KMS-11 (cell line): ENCODE measurements around the gene ITPRIPL2.

Source experiments
- H2AFZ ChIP-seq: fragments of 200-600 bp; sonication (generic); 2 replicates; pipeline ENCODE4 v1.6.1; 2016; ENCODE audit warnings: antibody characterized with exemption, mixed run types, low read depth
- H3K27ac ChIP-seq: fragments of 200-600 bp; sonication (generic); 2 replicates; pipeline ENCODE4 v1.6.1; 2016; ENCODE audit warnings: mild to moderate bottlenecking, mixed run types
- H3K27me3 ChIP-seq: fragments of 200-600 bp; sonication (generic); 2 replicates; pipeline ENCODE4 v1.6.1; 2017; ENCODE audit warnings: mild to moderate bottlenecking, low read depth, mixed run types, moderate library complexity; ENCODE audit not compliant: insufficient read depth
- H3K36me3 ChIP-seq: fragments of 200-600 bp; sonication (generic); 2 replicates; pipeline ENCODE4 v1.6.1; 2017; ENCODE audit warnings: mild to moderate bottlenecking, mixed run types; ENCODE audit not compliant: insufficient read depth
- H3K4me1 ChIP-seq: fragments of 200-600 bp; sonication (generic); 2 replicates; pipeline ENCODE4 v1.6.1; 2016; ENCODE audit warnings: mild to moderate bottlenecking, low read depth, mixed run types; ENCODE audit not compliant: poor library complexity, severe bottlenecking
- H3K4me2 ChIP-seq: fragments of 200-600 bp; sonication (generic); 2 replicates; pipeline ENCODE4 v1.7.0; 2016; ENCODE audit warnings: mild to moderate bottlenecking, mixed run types
- H3K4me3 ChIP-seq: fragments of 200-600 bp; sonication (generic); IDR thresholded peaks from 2 replicates; pipeline ENCODE4 v1.6.1; 2017; ENCODE audit warnings: low read depth, low read length, mixed read lengths; ENCODE audit not compliant: insufficient read depth
- H3K79me2 ChIP-seq: fragments of 200-600 bp; sonication (generic); 2 replicates; pipeline ENCODE4 v1.6.1; 2016; ENCODE audit warnings: low read depth, mixed run types; ENCODE audit not compliant: insufficient read depth
- H3K9ac ChIP-seq: fragments of 200-600 bp; sonication (generic); 2 replicates; pipeline ENCODE4 v1.6.1; 2016; ENCODE audit warnings: mild to moderate bottlenecking, mixed run types
- H4K20me1 ChIP-seq: fragments of 200-600 bp; sonication (generic); 2 replicates; pipeline ENCODE4 v1.6.1; 2016; ENCODE audit warnings: mild to moderate bottlenecking, mixed run types; ENCODE audit not compliant: insufficient read depth
- CTCF ChIP-seq: fragments of 200-600 bp; sonication (generic); conservative IDR thresholded peaks from 2 replicates; pipeline ENCODE4 v1.6.1; 2017; ENCODE audit warnings: low read depth, mild to moderate bottlenecking, antibody characterized with exemption, low read length, moderate library complexity, mixed read lengths

Gene ITPRIPL2

DNA sequence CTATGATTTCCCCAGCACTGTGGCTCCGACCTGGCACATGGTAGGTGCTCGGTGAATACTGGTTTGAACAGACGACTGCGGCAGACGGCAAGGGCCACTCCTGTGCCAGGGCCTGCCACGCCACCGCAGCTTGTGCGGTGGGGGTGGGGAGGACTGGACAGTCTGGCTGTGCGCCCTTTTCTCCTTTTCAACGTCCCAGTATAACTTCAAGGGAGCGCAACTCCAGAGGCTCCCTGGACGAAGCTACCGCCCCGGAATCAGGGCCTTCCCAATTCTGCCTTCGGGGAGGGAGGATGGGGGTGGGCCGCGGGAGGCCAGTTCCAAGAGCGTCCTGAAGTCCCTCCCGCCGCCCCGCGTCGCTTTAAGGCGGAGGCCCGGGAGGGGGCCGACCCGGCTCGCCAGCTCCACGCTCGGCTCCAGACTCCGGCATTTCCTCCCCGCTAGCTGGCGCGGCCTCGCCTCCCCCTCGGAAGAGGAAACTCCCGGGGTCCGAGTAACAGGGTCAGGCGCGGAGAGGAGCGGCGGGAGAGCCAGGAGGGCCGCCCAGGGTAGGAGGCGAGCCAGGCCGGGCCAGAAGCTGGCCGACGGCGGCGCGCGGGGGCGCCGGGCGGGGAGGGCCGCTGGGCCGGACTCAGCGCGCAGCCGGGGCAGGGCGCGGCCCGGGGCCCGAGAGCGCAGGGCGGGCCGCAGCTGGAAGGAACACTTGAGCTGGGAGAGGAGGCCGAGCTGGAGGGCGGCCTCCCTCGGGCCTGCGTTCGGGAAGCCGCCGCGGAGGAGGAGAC, at the start of gene ITPRIPL2:
Gene ITPRIPL2, plus strand, starts transcription at position 388 of the 782 bp plus-strand sequence. CDS start 498 bp downstream, outside the sequence.
- no peak for TF ChIP-seq CTCF
- Histone ChIP-seq H3K27ac (no peak within 1 kb of the TSS), H3K79me2 (no peaks in the 10 kb centered on the region), H3K4me3 (no peak within 1 kb of the TSS), H3K36me3 (no peaks in the 10 kb centered on the region), H2AFZ (no peak within 1 kb of the TSS), H3K4me2 (no peak within 1 kb of the TSS), H3K9ac (no peak within 1 kb of the TSS), H4K20me1 (no peaks in the 10 kb centered on the region), H3K4me1 (no peaks in the 10 kb centered on the region), H3K27me3 (no peaks in the 10 kb centered on the region)

GRCh38 chr16:19066988-19067348, 46.8 kb upstream of the ITPRIPL2 start:
- Histone ChIP-seq H3K79me2 (peaks cover 7% of the 10 kb centered on the region; the same call in 1 of the 2 replicates), H3K4me1 (peaks cover 16% of the 10 kb centered on the region), H3K9ac (peak overlapping the region; percentile 100), H3K4me2 (peak overlapping the region; percentile 53; the same call in 1 of the 2 replicates), H3K36me3 (no peaks in the 10 kb centered on the region), H4K20me1 (no peaks in the 10 kb centered on the region), H3K4me3 (peak overlapping the region; percentile 47), H2AFZ (peak overlapping the region; percentile 100), H3K27ac (peak overlapping the region; percentile 100), H3K27me3 (no peaks in the 10 kb centered on the region)
- TF ChIP-seq CTCF: no peak

GRCh38 chr16:19067349-19068236, 46.2 kb upstream of the ITPRIPL2 start, which contains the start of gene COQ7:
TSS of gene COQ7 (plus strand) at chr16:19067614. CDS start at chr16:19067665, 51 bp downstream.
- no peaks in the 10 kb centered on the region for H4K20me1 ChIP-seq
- H3K4me1 ChIP-seq: peaks cover 16% of the 10 kb centered on the region
- peak within 1 kb of the TSS; percentile 100 for H2AFZ ChIP-seq
- peaks cover 7% of the 10 kb centered on the region; the same call in 1 of the 2 replicates for H3K79me2 ChIP-seq
- peak within 1 kb of the TSS; percentile 100 for H3K9ac ChIP-seq
- peak within 1 kb of the TSS; percentile 100 for H3K27ac ChIP-seq
- H3K4me3 ChIP-seq: peak within 1 kb of the TSS; percentile 47
- H3K36me3 ChIP-seq: no peaks in the 10 kb centered on the region
- no peaks in the 10 kb centered on the region for H3K27me3 ChIP-seq
- H3K4me2 ChIP-seq: peak within 1 kb of the TSS; percentile 85
- 0 out of 2 replicates have a peak, but pooled peaks have one; percentile 17 for TF ChIP-seq CTCF

DNA sequence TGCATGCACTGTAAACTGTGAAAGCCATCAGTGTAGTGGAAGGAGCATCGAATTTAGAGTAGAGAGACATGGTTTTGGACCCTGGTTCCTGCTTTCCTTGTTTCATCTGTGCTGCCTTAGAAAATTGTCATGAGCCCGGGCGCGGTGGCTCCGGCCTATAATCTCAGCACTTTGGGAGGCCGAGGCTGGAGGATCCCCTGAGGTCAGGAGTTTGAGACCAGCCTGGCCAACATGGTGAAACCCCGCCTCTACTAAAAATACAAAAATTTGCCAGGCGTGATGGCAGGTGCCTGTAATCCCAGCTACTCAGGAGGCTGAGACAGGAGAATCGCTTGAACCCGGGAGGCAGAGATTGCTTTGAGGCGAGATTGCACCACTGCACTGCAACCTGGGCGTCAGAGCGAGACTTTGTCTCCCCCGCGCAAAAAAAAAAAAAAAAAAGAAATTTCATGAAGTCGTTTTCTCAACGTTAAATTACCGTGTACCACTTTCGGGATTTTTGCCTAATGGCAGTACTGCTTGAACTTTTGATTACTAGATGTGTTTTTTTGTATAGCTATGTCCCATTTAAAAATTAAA, 45.4 kb upstream of the ITPRIPL2 start:
- Histone ChIP-seq H3K4me2 (peak overlapping the region; percentile 85), H2AFZ (peak overlapping the region; percentile 100), H3K9ac (peak overlapping the region; percentile 100), H3K4me3 (peak overlapping the region; percentile 47), H3K27ac (peak overlapping the region; percentile 100), H3K79me2 (peaks cover 7% of the 10 kb centered on the region; the same call in 1 of the 2 replicates), H3K4me1 (peaks cover 16% of the 10 kb centered on the region), H3K36me3 (no peaks in the 10 kb centered on the region), H4K20me1 (no peaks in the 10 kb centered on the region), H3K27me3 (no peaks in the 10 kb centered on the region)
- no peak for TF ChIP-seq CTCF
